ENCODE data around the gene GATM.

DNA sequence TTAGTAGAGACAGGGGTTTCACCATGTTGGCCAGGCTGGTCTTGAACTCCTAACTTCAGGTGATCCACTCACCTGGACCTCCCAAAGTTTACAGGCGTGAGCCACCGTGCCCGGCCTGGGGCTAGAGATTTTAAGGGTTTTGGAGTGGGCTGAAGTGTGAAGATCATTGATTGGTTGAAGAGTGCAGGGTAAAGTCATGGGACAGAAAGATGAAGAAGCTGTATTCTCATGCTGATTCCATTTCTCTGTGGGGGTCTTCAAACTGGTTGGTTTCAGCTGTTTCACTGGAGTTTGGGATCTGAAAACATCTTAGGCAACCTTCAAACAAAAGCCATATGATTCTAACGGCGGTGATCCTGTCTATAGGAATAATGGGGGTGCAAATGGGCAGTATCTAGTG, 52.1 kb downstream of the GATM start:
- TF ChIP-seq, protein P1, sequence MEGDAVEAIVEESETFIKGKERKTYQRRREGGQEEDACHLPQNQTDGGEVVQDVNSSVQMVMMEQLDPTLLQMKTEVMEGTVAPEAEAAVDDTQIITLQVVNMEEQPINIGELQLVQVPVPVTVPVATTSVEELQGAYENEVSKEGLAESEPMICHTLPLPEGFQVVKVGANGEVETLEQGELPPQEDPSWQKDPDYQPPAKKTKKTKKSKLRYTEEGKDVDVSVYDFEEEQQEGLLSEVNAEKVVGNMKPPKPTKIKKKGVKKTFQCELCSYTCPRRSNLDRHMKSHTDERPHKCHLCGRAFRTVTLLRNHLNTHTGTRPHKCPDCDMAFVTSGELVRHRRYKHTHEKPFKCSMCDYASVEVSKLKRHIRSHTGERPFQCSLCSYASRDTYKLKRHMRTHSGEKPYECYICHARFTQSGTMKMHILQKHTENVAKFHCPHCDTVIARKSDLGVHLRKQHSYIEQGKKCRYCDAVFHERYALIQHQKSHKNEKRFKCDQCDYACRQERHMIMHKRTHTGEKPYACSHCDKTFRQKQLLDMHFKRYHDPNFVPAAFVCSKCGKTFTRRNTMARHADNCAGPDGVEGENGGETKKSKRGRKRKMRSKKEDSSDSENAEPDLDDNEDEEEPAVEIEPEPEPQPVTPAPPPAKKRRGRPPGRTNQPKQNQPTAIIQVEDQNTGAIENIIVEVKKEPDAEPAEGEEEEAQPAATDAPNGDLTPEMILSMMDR (IDR thresholded peaks at IDR 0.05): no peak
- TF ChIP-seq POLR2A (IDR thresholded peaks at IDR 0.05) (no peak), EP300 (IDR thresholded peaks at IDR 0.05) (no peak)
